Activated CD8-positive, alpha-beta T cell treated with anti-CD3 and anti-CD28 coated beads for 36 hours (primary cell): ENCODE data around the gene UBE2E1. TPM values are rescaled to one million over a fixed set of nuclear protein-coding genes. Genes with fewer than 3 reads are reported as not detected.
"Not testable (repeated sequence)": the region's sequence is repeated elsewhere in the genome, so short reads cannot be mapped to it uniquely, and the experiment has no call there.

ENCODE experiments used
- ATAC-seq: fragments of 200-7000 bp; cut with Tn5 transposase; one replicate; pipeline ENCODE4 v1.10.0; 2021; ENCODE audit warnings: mild to moderate bottlenecking, moderate library complexity
- CTCF ChIA-PET: fragments of 350-600 bp; sonication (Branson Sonifier 250); formaldehyde crosslinking; loops from one replicate; lab custom pipeline; 2021; ENCODE audit warnings: antibody characterized with exemption; lab: Charles Lee
- POLR2A ChIA-PET: fragments of 350-600 bp; sonication (Branson Sonifier 250); formaldehyde crosslinking; loops from one replicate; lab custom pipeline; 2021; ENCODE audit warnings: antibody characterized with exemption; lab: Charles Lee
- DNase-seq: peaks from one replicate; pipeline ENCODE4 v3.0.0-alpha.2; 2020
- H3K27ac Mint-ChIP-seq: one replicate; pipeline ENCODE4 v1.8.0; 2021; ENCODE audit warnings: mild to moderate bottlenecking, mixed read lengths
- H3K27me3 Mint-ChIP-seq: one replicate; pipeline ENCODE4 v1.8.0; 2021; ENCODE audit warnings: mixed read lengths
- H3K36me3 Mint-ChIP-seq: one replicate; pipeline ENCODE4 v1.8.0; 2021; ENCODE audit warnings: low read depth, mixed read lengths
- H3K4me1 Mint-ChIP-seq: one replicate; pipeline ENCODE4 v1.8.0; 2021; ENCODE audit warnings: low read depth, mixed read lengths
- H3K4me3 Mint-ChIP-seq: one replicate; pipeline ENCODE4 v1.8.0; 2021; ENCODE audit warnings: mild to moderate bottlenecking, moderate library complexity, mixed read lengths
- H3K9me3 Mint-ChIP-seq: one replicate; pipeline ENCODE4 v1.8.0; 2021; ENCODE audit warnings: mixed read lengths
- CTCF ChIP-seq: fragments of 200-600 bp; IDR thresholded peaks from one replicate; pipeline ENCODE4 v1.8.0; 2022; ENCODE audit warnings: antibody characterized with exemption, mild to moderate bottlenecking
- intact Hi-C: fragments of 100-400 bp; cut with micrococcal nuclease; formaldehyde crosslinking; loops from one replicate; pipeline ENCODE4 v1.10.0; 2022
- total RNA-seq, 2 experiments: library from RNA; stranded (reverse); gene quantifications; one replicate each; pipeline ENCODE4 v1.2.3, GENCODE V29; 2021

UBE2E1 gene
- total RNA-seq, 2 experiments from 2014 or later, result 79.0 to 80.3 TPM

- Mint-ChIP-seq H3K27ac (no peak overlapping the region), H3K4me3 (no peak overlapping the region), H3K27me3 (no peaks in the 10 kb centered on the region), H3K36me3 (peaks cover 11% of the 10 kb centered on the region), H3K4me1 (peaks cover 20% of the 10 kb centered on the region), H3K9me3 (peaks cover 3% of the 10 kb centered on the region)
- DNase-seq (no peak), ATAC-seq (no peak)
- intact Hi-C loops, result no loop called here
- TF ChIP-seq CTCF, result no peak
- CTCF ChIA-PET, result interaction anchor here (0.9 kb wide), 1 partner anchor 12 kb away, joined by 5 read pairs; no protein-coding TSS in a partner anchor
- POLR2A ChIA-PET, result no interaction called here
Measured at GRCh38 chr3:23845326-23846216, 39.8 kb downstream of the UBE2E1 start.

GRCh38 chr3:23849462-23849861 lies 43.7 kb downstream of the UBE2E1 start:
- peaks cover 25% of the 10 kb centered on the region for H3K36me3 Mint-ChIP-seq
- H3K4me3 Mint-ChIP-seq, POLR2A ChIA-PET, DNase-seq, H3K27ac Mint-ChIP-seq, CTCF ChIA-PET, H3K27me3 Mint-ChIP-seq, H3K9me3 Mint-ChIP-seq, intact Hi-C loops, ATAC-seq, H3K4me1 Mint-ChIP-seq: not testable (repeated sequence)

GRCh38 chr3:23856286-23856685 lies 50.5 kb downstream of the UBE2E1 start:
- H3K9me3 Mint-ChIP-seq, result peaks cover 4% of the 10 kb centered on the region
- POLR2A ChIA-PET, result no interaction called here
- no peak for DNase-seq
- no peak for ATAC-seq
- H3K27me3 Mint-ChIP-seq, result no peaks in the 10 kb centered on the region
- peaks cover 37% of the 10 kb centered on the region for H3K4me1 Mint-ChIP-seq
- peaks cover 20% of the 10 kb centered on the region for H3K36me3 Mint-ChIP-seq
- TF ChIP-seq CTCF, result no peak
- intact Hi-C loops, result no loop called here
- no peak overlapping the region for H3K27ac Mint-ChIP-seq
- CTCF ChIA-PET, result no interaction called here
- no peak overlapping the region for H3K4me3 Mint-ChIP-seq

- peaks cover 40% of the 10 kb centered on the region for H3K4me1 Mint-ChIP-seq
- H3K36me3 Mint-ChIP-seq, result peaks cover 10% of the 10 kb centered on the region
- no peak for TF ChIP-seq CTCF
- intact Hi-C loops, result no loop called here
- no peak for ATAC-seq
- DNase-seq, result no peak
- H3K27me3 Mint-ChIP-seq, result no peaks in the 10 kb centered on the region
- no peak overlapping the region for H3K4me3 Mint-ChIP-seq
- no peaks in the 10 kb centered on the region for H3K9me3 Mint-ChIP-seq
- ChIA-PET CTCF (interaction anchor here (1.0 kb wide), 1 partner anchor 29 kb away, joined by 4 read pairs; no protein-coding TSS in a partner anchor), POLR2A (no interaction called here)
- H3K27ac Mint-ChIP-seq, result no peak overlapping the region
Measured at GRCh38 chr3:23859012-23859743, 53.4 kb downstream of the UBE2E1 start.

- H3K27ac Mint-ChIP-seq, result no peak overlapping the region
- ChIA-PET CTCF (no interaction called here), POLR2A (no interaction called here)
- DNase-seq, result no peak
- no peaks in the 10 kb centered on the region for H3K27me3 Mint-ChIP-seq
- TF ChIP-seq CTCF, result no peak
- intact Hi-C loops, result no loop called here
- H3K36me3 Mint-ChIP-seq, result peaks cover 10% of the 10 kb centered on the region
- no peak for ATAC-seq
- no peak overlapping the region for H3K4me3 Mint-ChIP-seq
- H3K4me1 Mint-ChIP-seq, result peaks cover 40% of the 10 kb centered on the region
- no peaks in the 10 kb centered on the region for H3K9me3 Mint-ChIP-seq
Measured at GRCh38 chr3:23859839-23860382, 54.2 kb downstream of the UBE2E1 start.
